ENCODE measurements around the gene TULP3.
A peak's percentile ranks its signal among the peaks of the same experiment; 100 is the strongest.

Gene TULP3

GRCh38 chr12:2960390-2960956 lies 69.8 kb downstream of the TULP3 start:
- H3K4me3 ChIP-seq (ENCODE audit: low read length): peak overlapping the region; percentile 88
- peaks cover 46% of the 10 kb centered on the region for H3K79me2 ChIP-seq (ENCODE audit: control insufficient read depth, insufficient read depth, low read length)
- H3K36me3 ChIP-seq (ENCODE audit: control insufficient read depth, insufficient read depth, low read length): no peaks in the 10 kb centered on the region
- H3K18ac ChIP-seq (ENCODE audit: low read length): no peak overlapping the region
- no peaks in the 10 kb centered on the region for H3K79me1 ChIP-seq (ENCODE audit: low read length)
- WGBS (ENCODE audit: extremely low coverage, insufficient coverage, low lambda C conversion rate): no CpG with 5 or more reads among the region's 18 CpGs
- no peak overlapping the region for H2BK15ac ChIP-seq (replicated peaks; ENCODE audit: low read depth)
- no peak overlapping the region for H2BK120ac ChIP-seq (ENCODE audit: low read depth, low read length)
- peak overlapping the region; percentile 91 for H3K4me2 ChIP-seq (ENCODE audit: low read length)
- H3K56ac ChIP-seq (ENCODE audit: low read length): peak overlapping the region; percentile 99
- peak overlapping the region; percentile 76 for H3K4ac ChIP-seq (ENCODE audit: low read depth, low read length)
- peak overlapping the region; percentile 83 for H3K23ac ChIP-seq (ENCODE audit: low read length)
- no peak overlapping the region for H4K5ac ChIP-seq (ENCODE audit: low read length)
- peak; percentile 45 for DNase-seq
- no peaks in the 10 kb centered on the region for H3K27me3 ChIP-seq (ENCODE audit: insufficient read depth, low read length, poor library complexity)
- no peak overlapping the region for H4K8ac ChIP-seq (ENCODE audit: low read depth, low read length)
- H3K27ac ChIP-seq (ENCODE audit: low read depth, low read length): peak overlapping the region; percentile 99
- H3K4me1 ChIP-seq (ENCODE audit: control insufficient read depth, low read depth, low read length): peaks cover 22% of the 10 kb centered on the region
- H3K9ac ChIP-seq (ENCODE audit: low read length): peak overlapping the region; percentile 97
- H2BK5ac ChIP-seq (ENCODE audit: low read length): peak overlapping the region; percentile 48
- peak overlapping the region; percentile 86 for H2AK5ac ChIP-seq (ENCODE audit: low read length)

GRCh38 chr12:2960996-2961616 lies 70.4 kb downstream of the TULP3 start:
- Histone ChIP-seq H4K5ac (ENCODE audit: low read length) (no peak overlapping the region), H3K4me3 (ENCODE audit: low read length) (peak overlapping the region; percentile 88), H3K79me1 (ENCODE audit: low read length) (peaks cover 2% of the 10 kb centered on the region), H3K4ac (ENCODE audit: low read depth, low read length) (no peak overlapping the region), H3K18ac (ENCODE audit: low read length) (peak overlapping the region; percentile 7), H2AK5ac (ENCODE audit: low read length) (peak overlapping the region; percentile 61), H3K27me3 (ENCODE audit: insufficient read depth, low read length, poor library complexity) (no peaks in the 10 kb centered on the region), H3K9ac (ENCODE audit: low read length) (peak overlapping the region; percentile 97), H3K56ac (ENCODE audit: low read length) (peak overlapping the region; percentile 99), H2BK15ac (replicated peaks; ENCODE audit: low read depth) (no peak overlapping the region), H3K27ac (ENCODE audit: low read depth, low read length) (peak overlapping the region; percentile 23), H2BK120ac (ENCODE audit: low read depth, low read length) (no peak overlapping the region), H3K4me1 (ENCODE audit: control insufficient read depth, low read depth, low read length) (peaks cover 22% of the 10 kb centered on the region), H3K4me2 (ENCODE audit: low read length) (peak overlapping the region; percentile 91), H3K36me3 (ENCODE audit: control insufficient read depth, insufficient read depth, low read length) (no peaks in the 10 kb centered on the region), H2BK5ac (ENCODE audit: low read length) (peak overlapping the region; percentile 68), H4K8ac (ENCODE audit: low read depth, low read length) (no peak overlapping the region), H3K23ac (ENCODE audit: low read length) (peak overlapping the region; percentile 94), H3K79me2 (ENCODE audit: control insufficient read depth, insufficient read depth, low read length) (peaks cover 51% of the 10 kb centered on the region)
- DNase-seq: peak; percentile 60
- no CpG with 5 or more reads among the region's 10 CpGs for WGBS (ENCODE audit: extremely low coverage, insufficient coverage, low lambda C conversion rate)

- Histone ChIP-seq H3K36me3 (ENCODE audit: control insufficient read depth, insufficient read depth, low read length) (no peaks in the 10 kb centered on the region), H3K27me3 (ENCODE audit: insufficient read depth, low read length, poor library complexity) (no peaks in the 10 kb centered on the region), H3K4me2 (ENCODE audit: low read length) (peak overlapping the region; percentile 91), H4K8ac (ENCODE audit: low read depth, low read length) (no peak overlapping the region), H3K9ac (ENCODE audit: low read length) (peak overlapping the region; percentile 97), H3K4ac (ENCODE audit: low read depth, low read length) (no peak overlapping the region), H3K79me2 (ENCODE audit: control insufficient read depth, insufficient read depth, low read length) (peaks cover 55% of the 10 kb centered on the region), H4K5ac (ENCODE audit: low read length) (no peak overlapping the region), H2BK5ac (ENCODE audit: low read length) (no peak overlapping the region), H3K4me1 (ENCODE audit: control insufficient read depth, low read depth, low read length) (peaks cover 22% of the 10 kb centered on the region), H3K18ac (ENCODE audit: low read length) (peak overlapping the region; percentile 7), H3K23ac (ENCODE audit: low read length) (no peak overlapping the region), H3K4me3 (ENCODE audit: low read length) (peak overlapping the region; percentile 3), H2BK15ac (replicated peaks; ENCODE audit: low read depth) (no peak overlapping the region), H3K27ac (ENCODE audit: low read depth, low read length) (no peak overlapping the region), H2BK120ac (ENCODE audit: low read depth, low read length) (no peak overlapping the region), H3K56ac (ENCODE audit: low read length) (peak overlapping the region; percentile 99), H3K79me1 (ENCODE audit: low read length) (peaks cover 2% of the 10 kb centered on the region), H2AK5ac (ENCODE audit: low read length) (no peak overlapping the region)
- DNase-seq: peak; percentile 32
- WGBS (ENCODE audit: extremely low coverage, insufficient coverage, low lambda C conversion rate): no CpG with 5 or more reads among the region's 5 CpGs
Measured at GRCh38 chr12:2961705-2962104, 71.0 kb downstream of the TULP3 start.

GRCh38 chr12:2963154-2963759 lies 72.6 kb downstream of the TULP3 start:
- H3K27ac ChIP-seq (ENCODE audit: low read depth, low read length): peak overlapping the region; percentile 91
- no peak overlapping the region for H3K4me3 ChIP-seq (ENCODE audit: low read length)
- H2BK120ac ChIP-seq (ENCODE audit: low read depth, low read length): peak overlapping the region; percentile 8
- H4K5ac ChIP-seq (ENCODE audit: low read length): no peak overlapping the region
- H3K4me2 ChIP-seq (ENCODE audit: low read length): peak overlapping the region; percentile 43
- no peak overlapping the region for H2BK15ac ChIP-seq (replicated peaks; ENCODE audit: low read depth)
- DNase-seq: peak; percentile 75
- peak overlapping the region; percentile 98 for H3K56ac ChIP-seq (ENCODE audit: low read length)
- H3K18ac ChIP-seq (ENCODE audit: low read length): peak overlapping the region; percentile 84
- no peaks in the 10 kb centered on the region for H3K27me3 ChIP-seq (ENCODE audit: insufficient read depth, low read length, poor library complexity)
- peak overlapping the region; percentile 77 for H3K4ac ChIP-seq (ENCODE audit: low read depth, low read length)
- H3K9ac ChIP-seq (ENCODE audit: low read length): peak overlapping the region; percentile 70
- WGBS (ENCODE audit: extremely low coverage, insufficient coverage, low lambda C conversion rate): no CpG with 5 or more reads among the region's 9 CpGs
- H3K79me1 ChIP-seq (ENCODE audit: low read length): peaks cover 2% of the 10 kb centered on the region
- peak overlapping the region; percentile 75 for H3K23ac ChIP-seq (ENCODE audit: low read length)
- H3K36me3 ChIP-seq (ENCODE audit: control insufficient read depth, insufficient read depth, low read length): no peaks in the 10 kb centered on the region
- H2AK5ac ChIP-seq (ENCODE audit: low read length): peak overlapping the region; percentile 12
- peak overlapping the region; percentile 86 for H2BK5ac ChIP-seq (ENCODE audit: low read length)
- H3K79me2 ChIP-seq (ENCODE audit: control insufficient read depth, insufficient read depth, low read length): peaks cover 64% of the 10 kb centered on the region
- H3K4me1 ChIP-seq (ENCODE audit: control insufficient read depth, low read depth, low read length): peaks cover 14% of the 10 kb centered on the region
- H4K8ac ChIP-seq (ENCODE audit: low read depth, low read length): no peak overlapping the region

GRCh38 chr12:2963760-2964292 lies 73.1 kb downstream of the TULP3 start:
- H2BK120ac ChIP-seq (ENCODE audit: low read depth, low read length): peak overlapping the region; percentile 8
- H4K8ac ChIP-seq (ENCODE audit: low read depth, low read length): peak overlapping the region; percentile 77
- no peak overlapping the region for H3K4me3 ChIP-seq (ENCODE audit: low read length)
- peak overlapping the region; percentile 67 for H3K4me2 ChIP-seq (ENCODE audit: low read length)
- peak overlapping the region; percentile 84 for H3K18ac ChIP-seq (ENCODE audit: low read length)
- peak overlapping the region; percentile 91 for H3K27ac ChIP-seq (ENCODE audit: low read depth, low read length)
- H3K4me1 ChIP-seq (ENCODE audit: control insufficient read depth, low read depth, low read length): peaks cover 14% of the 10 kb centered on the region
- H2AK5ac ChIP-seq (ENCODE audit: low read length): peak overlapping the region; percentile 88
- peaks cover 69% of the 10 kb centered on the region for H3K79me2 ChIP-seq (ENCODE audit: control insufficient read depth, insufficient read depth, low read length)
- no peaks in the 10 kb centered on the region for H3K36me3 ChIP-seq (ENCODE audit: control insufficient read depth, insufficient read depth, low read length)
- H3K23ac ChIP-seq (ENCODE audit: low read length): peak overlapping the region; percentile 90
- peak overlapping the region; percentile 7 for H4K5ac ChIP-seq (ENCODE audit: low read length)
- DNase-seq: peak; percentile 91
- no peaks in the 10 kb centered on the region for H3K27me3 ChIP-seq (ENCODE audit: insufficient read depth, low read length, poor library complexity)
- H3K79me1 ChIP-seq (ENCODE audit: low read length): peaks cover 2% of the 10 kb centered on the region
- peak overlapping the region; percentile 81 for H3K4ac ChIP-seq (ENCODE audit: low read depth, low read length)
- WGBS (ENCODE audit: extremely low coverage, insufficient coverage, low lambda C conversion rate): no CpG with 5 or more reads among the region's 15 CpGs
- H2BK15ac ChIP-seq (replicated peaks; ENCODE audit: low read depth): no peak overlapping the region
- H3K9ac ChIP-seq (ENCODE audit: low read length): peak overlapping the region; percentile 88
- H2BK5ac ChIP-seq (ENCODE audit: low read length): peak overlapping the region; percentile 97
- peak overlapping the region; percentile 98 for H3K56ac ChIP-seq (ENCODE audit: low read length)

All from mesendoderm (in vitro differentiated cells).